Epithelial cell of umbilical artery (primary cell): Measurements from ENCODE around the gene PKD2L1. TPM values are rescaled to one million over a fixed set of nuclear protein-coding genes. Genes with fewer than 3 reads are reported as not detected.

ENCODE experiments used
- total RNA-seq: library from RNA; depleted of rRNA; stranded (reverse); fragments of >200 nt; gene quantifications from 2 replicates; pipeline ENCODE4 v1.2.3, GENCODE V29; 2014

PKD2L1 gene
- not detected in 2 replicates for total RNA-seq

GRCh38 chr10:100330079-100330478 lies at the start of gene PKD2L1:
PKD2L1 (minus strand) TSS chr10:100330228; CDS start chr10:100330103, 125 bp downstream.

GRCh38 chr10:100346765-100347567 lies 16.9 kb upstream of the PKD2L1 start, which contains the start of gene SCD:
SCD (plus strand) TSS chr10:100347233; CDS start chr10:100347505, 272 bp downstream.

GRCh38 chr10:100286051-100287033 lies 43.7 kb downstream of the PKD2L1 start, which contains the start of gene BLOC1S2:
BLOC1S2 (minus strand) TSS chr10:100286680; CDS start chr10:100286659, 21 bp downstream.

GRCh38 chr10:100267239-100268104 lies 62.6 kb downstream of the PKD2L1 start, which contains the start of gene CWF19L1:
CWF19L1 (minus strand) TSS chr10:100267638; CDS start chr10:100267593, 45 bp downstream.

Other genes with a start within 250 kb of the PKD2L1 start
- not detected in 2 replicates for gene CPN1, start 248.4 kb downstream of the PKD2L1 start, total RNA-seq
- gene ERLIN1, start 144.2 kb downstream of the PKD2L1 start, total RNA-seq, result 35.4 and 74.0 TPM in 2 replicates
- gene CHUK, start 100.6 kb downstream of the PKD2L1 start, total RNA-seq, result 27.6 and 30.9 TPM in 2 replicates
- gene CWF19L1, start 62.6 kb downstream of the PKD2L1 start, total RNA-seq, result 41.3 and 43.0 TPM in 2 replicates
- gene BLOC1S2, start 43.5 kb downstream of the PKD2L1 start, total RNA-seq, result 56.5 and 65.9 TPM in 2 replicates
- gene SCD, start 17.0 kb upstream of the PKD2L1 start, total RNA-seq, result 99.4 and 146 TPM in 2 replicates
- not detected in 2 replicates for gene WNT8B, start 132.8 kb upstream of the PKD2L1 start, total RNA-seq
- gene SEC31B, start 189.6 kb upstream of the PKD2L1 start, total RNA-seq, result 0.97 and 2.0 TPM in 2 replicates
- gene NDUFB8, start 199.6 kb upstream of the PKD2L1 start, total RNA-seq, result 171 and 213 TPM in 2 replicates
- 6.5 and 6.7 TPM in 2 replicates for gene HIF1AN, start 205.7 kb upstream of the PKD2L1 start, total RNA-seq